MM.1S (cell line): ENCODE results near the gene BANP.
"Not testable (repeated sequence)": the region's sequence is repeated elsewhere in the genome, so short reads cannot be mapped to it uniquely, and the experiment has no call there.

ENCODE experiments used
- CTCF ChIP-seq: fragments of 300-600 bp; sonication (generic); IDR thresholded peaks from 2 replicates; pipeline ENCODE4 v1.5.1; 2016; ENCODE audit warnings: antibody characterized with exemption, low read length, mixed read lengths
- EZH2 ChIP-seq: fragments of 300-600 bp; sonication (generic); optimal IDR thresholded peaks from 2 replicates; pipeline ENCODE3; 2017; ENCODE audit warnings: low read depth, mild to moderate bottlenecking, antibody characterized with exemption, low read length, mixed read lengths
- EZH2phosphoT487 ChIP-seq: fragments of 300-600 bp; sonication (generic); IDR thresholded peaks from 2 replicates; pipeline ENCODE4 v1.6.1; 2018; ENCODE audit warnings: antibody characterized with exemption, low read length

- TF ChIP-seq CTCF, EZH2, EZH2phosphoT487: not testable (repeated sequence)
Observed at GRCh38 chr16:88091221-88091971, 140.2 kb downstream of the BANP start.
